Testis (tissue), 2 donors: ENCODE data around the gene ADCY10.

Experiments
- POLR2A ChIP-seq: fragments of 450-650 bp; IDR thresholded peaks from one replicate; pipeline ENCODE4 v1.6.1; 2017; ENCODE audit warnings: antibody characterized with exemption, mild to moderate bottlenecking, moderate library complexity
- TF ChIP-seq, protein P1 (sequence below), 3 experiments: fragments of 450-650 bp in 2 of 3; fragments of 200-600 bp in 1 of 3; sonication (generic) in 1 of 3; IDR thresholded peaks; one replicate each; pipeline ENCODE4 v1.5.1; 2016 to 2019; ENCODE audit warnings: antibody characterized with exemption in 3 of 3, mild to moderate bottlenecking in 2 of 3, moderate library complexity in 1 of 3

DNA sequence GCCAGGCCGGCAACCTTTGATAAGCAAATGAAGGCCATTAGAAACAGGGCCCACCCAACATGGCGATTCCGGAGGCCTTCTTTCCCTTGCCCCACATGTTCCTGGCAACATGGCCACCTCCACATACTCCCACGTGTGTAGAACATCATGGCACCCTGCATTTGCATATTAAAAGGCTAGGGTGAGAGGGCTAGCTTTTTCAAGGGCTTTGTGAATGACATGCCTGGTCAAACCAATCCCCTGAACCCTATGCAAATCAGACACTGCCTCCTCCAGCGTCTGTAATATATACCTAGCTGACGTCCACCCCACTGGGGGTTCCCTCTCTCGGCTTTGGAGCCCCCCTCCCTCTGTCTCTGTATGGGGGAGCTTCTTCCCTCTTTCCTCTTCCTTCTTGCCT is 1.6 kb downstream of the ADCY10 start:
- TF ChIP-seq, protein P1, sequence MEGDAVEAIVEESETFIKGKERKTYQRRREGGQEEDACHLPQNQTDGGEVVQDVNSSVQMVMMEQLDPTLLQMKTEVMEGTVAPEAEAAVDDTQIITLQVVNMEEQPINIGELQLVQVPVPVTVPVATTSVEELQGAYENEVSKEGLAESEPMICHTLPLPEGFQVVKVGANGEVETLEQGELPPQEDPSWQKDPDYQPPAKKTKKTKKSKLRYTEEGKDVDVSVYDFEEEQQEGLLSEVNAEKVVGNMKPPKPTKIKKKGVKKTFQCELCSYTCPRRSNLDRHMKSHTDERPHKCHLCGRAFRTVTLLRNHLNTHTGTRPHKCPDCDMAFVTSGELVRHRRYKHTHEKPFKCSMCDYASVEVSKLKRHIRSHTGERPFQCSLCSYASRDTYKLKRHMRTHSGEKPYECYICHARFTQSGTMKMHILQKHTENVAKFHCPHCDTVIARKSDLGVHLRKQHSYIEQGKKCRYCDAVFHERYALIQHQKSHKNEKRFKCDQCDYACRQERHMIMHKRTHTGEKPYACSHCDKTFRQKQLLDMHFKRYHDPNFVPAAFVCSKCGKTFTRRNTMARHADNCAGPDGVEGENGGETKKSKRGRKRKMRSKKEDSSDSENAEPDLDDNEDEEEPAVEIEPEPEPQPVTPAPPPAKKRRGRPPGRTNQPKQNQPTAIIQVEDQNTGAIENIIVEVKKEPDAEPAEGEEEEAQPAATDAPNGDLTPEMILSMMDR (IDR thresholded peaks at IDR 0.05), result no peak
- TF ChIP-seq POLR2A, result no peak
